H1 (cell line): Measurements from ENCODE around the gene GPR17. TPM values are rescaled to one million over a fixed set of nuclear protein-coding genes. Genes with fewer than 3 reads are reported as not detected.

Experiments
- BCL11A ChIP-seq, 2 experiments: IDR thresholded peaks; one replicate each; pipeline ENCODE4 v1.6.1; 2011; ENCODE audit warnings: low read depth in 2 of 2, low read length in 2 of 2, mild to moderate bottlenecking in 2 of 2
- GTF2F1 ChIP-seq: IDR thresholded peaks from 2 replicates; pipeline ENCODE4 v1.6.1; 2012; ENCODE audit warnings: low read depth, low read length, improper control_type of control experiment, borderline replicate concordance
- JUND ChIP-seq: IDR thresholded peaks from 2 replicates; pipeline ENCODE4 v1.6.1; 2011; ENCODE audit warnings: mild to moderate bottlenecking, improper control_type of control experiment, low read length
- POLR2AphosphoS5 ChIP-seq: IDR thresholded peaks from 2 replicates; pipeline ENCODE4 v1.6.1; 2011; ENCODE audit warnings: low read depth, low read length
- TAF7 ChIP-seq: optimal IDR thresholded peaks from 2 replicates; pipeline ENCODE3; 2011; ENCODE audit warnings: low read depth, mild to moderate bottlenecking, inconsistent platforms, low read length, moderate library complexity, borderline replicate concordance
- TEAD4 ChIP-seq: IDR thresholded peaks from 2 replicates; pipeline ENCODE4 v1.6.1; 2012; ENCODE audit warnings: low read depth, low read length, inconsistent platforms, mixed read lengths
- polyA plus RNA-seq, 7 experiments: library from polyadenylated mRNA; depleted of rRNA in 3 of 7; stranded (reverse) in 5 of 7; unstranded in 2 of 7; fragments of >200 nt in 5 of 7; fragments of 200-250 nt in 2 of 7; gene quantifications; 1 replicate in 5 of 7; 2 replicates in 1 of 7; 4 replicates in 1 of 7; pipeline versions ENCODE4 v1.2.1 to v1.2.3, GENCODE V29; 2011 to 2013; ENCODE audit warnings: missing spikeins in 2 of 7, mixed read lengths in 2 of 7
- total RNA-seq: library from RNA; stranded (reverse); fragmentation: NEBNext Ultra II Directional; extraction: Animal tissue kit (Norgen Biotek cat#: 25700); gene quantifications from 2 replicates; pipeline ENCODE4 v1.2.1, GENCODE V29; 2021
- TF ChIP-seq, protein P1 (sequence below): IDR thresholded peaks from 2 replicates; pipeline ENCODE4 v1.6.1; 2012; ENCODE audit warnings: inconsistent platforms

Gene GPR17
- total and polyA plus RNA-seq, 2 of the 8 experiments (the other 6 are each of a cell fraction or from before 2014, with no cell fraction given): 0.03 TPM; not detected in 1

- TF ChIP-seq, protein P1, sequence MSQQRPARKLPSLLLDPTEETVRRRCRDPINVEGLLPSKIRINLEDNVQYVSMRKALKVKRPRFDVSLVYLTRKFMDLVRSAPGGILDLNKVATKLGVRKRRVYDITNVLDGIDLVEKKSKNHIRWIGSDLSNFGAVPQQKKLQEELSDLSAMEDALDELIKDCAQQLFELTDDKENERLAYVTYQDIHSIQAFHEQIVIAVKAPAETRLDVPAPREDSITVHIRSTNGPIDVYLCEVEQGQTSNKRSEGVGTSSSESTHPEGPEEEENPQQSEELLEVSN: no peak
- TF ChIP-seq TAF7: no peak
- no peak for TF ChIP-seq JUND
- no peak for TF ChIP-seq POLR2AphosphoS5
- no peak for TF ChIP-seq BCL11A (IDR thresholded peaks at IDR 0.05; ENCODE audit: low read depth in 2 of 2, low read length in 2 of 2)
- TF ChIP-seq GTF2F1: no peak
- no peak for TF ChIP-seq TEAD4
Measured at GRCh38 chr2:127664895-127665225, 18.9 kb downstream of the GPR17 start (continued).
